SK-N-SH (cell line): ENCODE measurements around the gene PEX14. TPM values are rescaled to one million over a fixed set of nuclear protein-coding genes. Genes with fewer than 3 reads are reported as not detected.

Experiments
- CTCF ChIA-PET: fragments of 300-600, 350-600 bp; formaldehyde crosslinking; extraction: SDS; loops from one replicate; lab custom pipeline; 2021; lab: Yijun Ruan, JAX
- POLR2A ChIA-PET: fragments of 350-600 bp; sonication (Branson Sonifier 250); formaldehyde crosslinking; extraction: SDS; loops from one replicate; lab custom pipeline; 2020; ENCODE audit warnings: antibody characterized with exemption, inconsistent platforms; lab: Yijun Ruan, JAX
- DNase-seq: peaks from one replicate; pipeline ENCODE4 v3.0.0; 2012
- H2AFZ ChIP-seq: fragments of 200-600 bp; sonication (generic); 2 replicates; pipeline ENCODE4 v1.8.1; 2016; ENCODE audit warnings: antibody characterized with exemption, mild to moderate bottlenecking, low read depth
- H3F3A ChIP-seq: fragments of 200-600 bp; sonication (generic); replicated peaks from 2 replicates; pipeline ENCODE3; 2016; ENCODE audit warnings: antibody characterized with exemption, mild to moderate bottlenecking; ENCODE audit not compliant: insufficient read depth
- H3K27ac ChIP-seq, 2 experiments: fragments of 200-500 bp in 1 of 2; fragments of 200-600 bp in 1 of 2; sonication (Bioruptor generic) in 1 of 2; sonication (generic), shearing (Covaris generic) in 1 of 2; 2 replicates each; pipeline versions ENCODE4 v1.5.1 to v1.6.1; 2014 to 2016; ENCODE audit warnings: low read depth in 2 of 2, inconsistent platforms in 1 of 2, low read length in 1 of 2, mild to moderate bottlenecking in 1 of 2, mixed read lengths in 1 of 2
- H3K27me3 ChIP-seq: fragments of 200-600 bp; sonication (generic), shearing (Covaris generic); 2 replicates; pipeline ENCODE4 v1.6.1; 2016; ENCODE audit warnings: mixed run types; ENCODE audit not compliant: insufficient read depth
- H3K36me3 ChIP-seq, 2 experiments: fragments of 200-500 bp in 1 of 2; fragments of 200-600 bp in 1 of 2; sonication (Bioruptor generic) in 1 of 2; sonication (generic) in 1 of 2; replicated peaks in 1 of 2; 2 replicates each; pipeline versions ENCODE3 to v1.5.1; 2014 to 2016; ENCODE audit warnings: low read length in 1 of 2, mild to moderate bottlenecking in 1 of 2; ENCODE audit not compliant: insufficient read depth in 2 of 2, control insufficient read depth in 1 of 2
- H3K4me1 ChIP-seq, 2 experiments: fragments of 200-500 bp in 1 of 2; fragments of 200-600 bp in 1 of 2; sonication (Bioruptor generic) in 1 of 2; sonication (generic), shearing (Covaris generic) in 1 of 2; 2 replicates each; pipeline versions ENCODE4 v1.5.1 to v1.6.1; 2014 to 2016; ENCODE audit warnings: low read depth in 1 of 2, low read length in 1 of 2, mixed run types in 1 of 2; ENCODE audit not compliant: insufficient read depth in 2 of 2, control insufficient read depth in 1 of 2
- H3K4me2 ChIP-seq: fragments of 200-600 bp; sonication (generic), shearing (Covaris generic); 2 replicates; pipeline ENCODE4 v1.6.1; 2017; ENCODE audit warnings: mixed run types
- H3K4me3 ChIP-seq, 2 experiments: fragments of 200-500 bp in 1 of 2; fragments of 200-600 bp in 1 of 2; sonication (Bioruptor generic) in 1 of 2; sonication (generic), shearing (Covaris generic) in 1 of 2; 2 replicates each; pipeline versions ENCODE4 v1.5.1 to v1.8.1; 2014 to 2016; ENCODE audit warnings: low read depth in 2 of 2, inconsistent platforms in 1 of 2, low read length in 1 of 2, mild to moderate bottlenecking in 1 of 2, mixed read lengths in 1 of 2, moderate library complexity in 1 of 2
- H3K79me2 ChIP-seq: fragments of 200-600 bp; sonication (generic); 2 replicates; pipeline ENCODE4 v1.8.1; 2017; ENCODE audit warnings: mild to moderate bottlenecking; ENCODE audit not compliant: insufficient read depth
- H3K9ac ChIP-seq: fragments of 200-600 bp; sonication (generic); 2 replicates; pipeline ENCODE4 v1.6.1; 2017; ENCODE audit warnings: mixed run types
- H3K9me2 ChIP-seq: fragments of 200-600 bp; sonication (generic); 2 replicates; pipeline ENCODE4 v1.6.1; 2017; ENCODE audit warnings: mixed run types
- H3K9me3 ChIP-seq: fragments of 200-600 bp; sonication (generic); 2 replicates; pipeline ENCODE4 v1.6.1; 2017; ENCODE audit warnings: mixed run types, mild to moderate bottlenecking, moderate library complexity
- H4K20me1 ChIP-seq: fragments of 200-600 bp; sonication (generic); 2 replicates; pipeline ENCODE4 v1.6.1; 2017; ENCODE audit warnings: mild to moderate bottlenecking, mixed run types; ENCODE audit not compliant: insufficient read depth
- CHD2 ChIP-seq: fragments of 150-350 bp; IDR thresholded peaks from 2 replicates; pipeline ENCODE4 v1.6.1; 2018; ENCODE audit warnings: low read length; ENCODE audit not compliant: partially characterized antibody
- ELF1 ChIP-seq: IDR thresholded peaks from 2 replicates; pipeline ENCODE4 v1.4.0; 2012
- EP300 ChIP-seq, 2 experiments: IDR thresholded peaks; 2 replicates each; pipeline versions ENCODE4 v1.4.0 to v1.6.1; 2012; ENCODE audit warnings: borderline replicate concordance in 1 of 2, low read depth in 1 of 2, low read length in 1 of 2
- EZH2phosphoT487 ChIP-seq: fragments of 200-600 bp; sonication (generic); IDR thresholded peaks from 2 replicates; pipeline ENCODE4 v1.6.1; 2017; ENCODE audit warnings: low read depth, mixed run types, mild to moderate bottlenecking, antibody characterized with exemption, moderate library complexity, borderline replicate concordance
- FOXM1 ChIP-seq: IDR thresholded peaks from 2 replicates; pipeline ENCODE4 v1.4.0; 2012; ENCODE audit warnings: low read depth, mild to moderate bottlenecking
- GABPA ChIP-seq: IDR thresholded peaks from 2 replicates; pipeline ENCODE4 v1.4.0; 2012; ENCODE audit warnings: low read depth, mild to moderate bottlenecking
- MAX ChIP-seq: IDR thresholded peaks from 2 replicates; pipeline ENCODE4 v1.4.0; 2012; ENCODE audit warnings: low read depth
- NFIC ChIP-seq: IDR thresholded peaks from 2 replicates; pipeline ENCODE4 v1.4.0; 2012; ENCODE audit warnings: borderline replicate concordance
- REST ChIP-seq: IDR thresholded peaks from 2 replicates; pipeline ENCODE4 v1.6.1; 2012; ENCODE audit warnings: mild to moderate bottlenecking, low read depth, low read length, moderate library complexity
- RFX5 ChIP-seq: IDR thresholded peaks from 2 replicates; pipeline ENCODE4 v1.6.1; 2012; ENCODE audit warnings: mild to moderate bottlenecking, improper control_type of control experiment, low read length
- RXRA ChIP-seq: IDR thresholded peaks from 2 replicates; pipeline ENCODE4 v1.4.0; 2012; ENCODE audit warnings: low read depth, mild to moderate bottlenecking, borderline replicate concordance
- SMC3 ChIP-seq: IDR thresholded peaks from 2 replicates; pipeline ENCODE4 v1.6.1; 2012; ENCODE audit warnings: low read depth, low read length, improper control_type of control experiment
- TAF1 ChIP-seq: IDR thresholded peaks from 2 replicates; pipeline ENCODE4 v1.6.1; 2012; ENCODE audit warnings: low read depth, mild to moderate bottlenecking, low read length, moderate library complexity, borderline replicate concordance
- TCF12 ChIP-seq: IDR thresholded peaks from 2 replicates; pipeline ENCODE4 v1.4.0; 2012
- TEAD4 ChIP-seq: IDR thresholded peaks from 2 replicates; pipeline ENCODE4 v1.4.0; 2012; ENCODE audit warnings: mild to moderate bottlenecking, borderline replicate concordance; ENCODE audit not compliant: insufficient read depth
- USF1 ChIP-seq: IDR thresholded peaks from 2 replicates; pipeline ENCODE4 v1.4.0; 2012; ENCODE audit warnings: low read depth, borderline replicate concordance
- USF2 ChIP-seq: fragments of 150-350 bp; IDR thresholded peaks from 2 replicates; pipeline ENCODE4 v1.6.1; 2017; ENCODE audit warnings: antibody characterized with exemption, low read length, low read depth, borderline replicate concordance
- WGBS: methylation state at CpG from one replicate; pipeline ENCODE4 v1.1.6; 2017; ENCODE audit warnings: low lambda C conversion rate; 5-methylcytosine and 5-hydroxymethylcytosine counted together
- polyA plus RNA-seq, 3 experiments: library from polyadenylated mRNA; depleted of rRNA; stranded (reverse); fragments of >200 nt; gene quantifications; 2 replicates each; pipeline ENCODE4 v1.2.3, GENCODE V29; 2012
- TF ChIP-seq, protein P1 (sequence below): fragments of 200-600 bp; sonication (generic); IDR thresholded peaks from 2 replicates; pipeline ENCODE4 v1.6.1; 2017; ENCODE audit warnings: antibody characterized with exemption, mild to moderate bottlenecking, moderate library complexity
- TF ChIP-seq, protein P2 (sequence below): IDR thresholded peaks from 2 replicates; pipeline ENCODE4 v1.4.0; 2012; ENCODE audit warnings: low read depth, borderline replicate concordance

Gene PEX14
- polyA plus RNA-seq, 1 of the 3 experiments (the other 2 are of a cell fraction) = 36.2 TPM

DNA sequence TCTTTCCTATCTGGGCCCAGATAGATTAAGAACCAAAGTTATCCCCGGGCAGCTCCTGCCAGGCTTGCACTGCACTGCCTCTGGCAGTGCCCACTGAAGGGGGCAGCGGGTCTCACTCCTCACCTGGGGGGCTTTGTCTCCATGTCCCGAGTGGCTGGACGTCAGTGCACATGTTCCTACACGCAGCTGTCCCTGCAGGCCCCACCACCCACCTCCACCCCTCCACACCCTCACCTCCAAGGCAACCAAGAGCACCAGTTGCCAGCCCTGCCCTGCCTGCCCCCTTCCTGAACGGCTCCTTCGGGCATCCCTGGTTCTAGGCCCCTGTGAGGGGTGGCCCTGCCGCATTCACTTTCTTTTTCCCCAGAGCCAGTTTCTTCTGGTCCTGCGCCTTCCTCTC, 147.2 kb downstream of the PEX14 start:
- Histone ChIP-seq H3K4me1 (peaks cover 0 to 33% of the 10 kb centered on the region in 2 experiments; a peak in 1 of 4 replicates), H3K79me2 (no peaks in the 10 kb centered on the region), H3K4me2 (no peak overlapping the region), H3K4me3 (no peak overlapping the region), H3K9me2 (no peaks in the 10 kb centered on the region), H3K9me3 (no peaks in the 10 kb centered on the region), H3F3A (no peaks in the 10 kb centered on the region), H2AFZ (no peak overlapping the region), H3K9ac (no peak overlapping the region), H3K27ac (no peak overlapping the region), H3K36me3 (peaks cover 0 to 5% of the 10 kb centered on the region in 2 experiments), H3K27me3 (no peaks in the 10 kb centered on the region), H4K20me1 (no peaks in the 10 kb centered on the region)
- 98% methylated on average over 6 of the region's 9 CpGs for WGBS
- DNase-seq = no peak
- TF ChIP-seq SMC3 (no peak), REST (no peak), ELF1 (no peak), NFIC (no peak), MAX (no peak), TAF1 (no peak), USF1 (no peak), RFX5 (no peak), RXRA (no peak), CHD2 (no peak), FOXM1 (no peak), GABPA (no peak), TCF12 (no peak), EZH2phosphoT487 (no peak), USF2 (no peak), EP300 (IDR thresholded peaks at IDR 0.05; ENCODE audit: borderline replicate concordance in 1 of 2, low read depth in 1 of 2, low read length in 1 of 2) (no peak), TEAD4 (no peak)
- TF ChIP-seq, protein P1, sequence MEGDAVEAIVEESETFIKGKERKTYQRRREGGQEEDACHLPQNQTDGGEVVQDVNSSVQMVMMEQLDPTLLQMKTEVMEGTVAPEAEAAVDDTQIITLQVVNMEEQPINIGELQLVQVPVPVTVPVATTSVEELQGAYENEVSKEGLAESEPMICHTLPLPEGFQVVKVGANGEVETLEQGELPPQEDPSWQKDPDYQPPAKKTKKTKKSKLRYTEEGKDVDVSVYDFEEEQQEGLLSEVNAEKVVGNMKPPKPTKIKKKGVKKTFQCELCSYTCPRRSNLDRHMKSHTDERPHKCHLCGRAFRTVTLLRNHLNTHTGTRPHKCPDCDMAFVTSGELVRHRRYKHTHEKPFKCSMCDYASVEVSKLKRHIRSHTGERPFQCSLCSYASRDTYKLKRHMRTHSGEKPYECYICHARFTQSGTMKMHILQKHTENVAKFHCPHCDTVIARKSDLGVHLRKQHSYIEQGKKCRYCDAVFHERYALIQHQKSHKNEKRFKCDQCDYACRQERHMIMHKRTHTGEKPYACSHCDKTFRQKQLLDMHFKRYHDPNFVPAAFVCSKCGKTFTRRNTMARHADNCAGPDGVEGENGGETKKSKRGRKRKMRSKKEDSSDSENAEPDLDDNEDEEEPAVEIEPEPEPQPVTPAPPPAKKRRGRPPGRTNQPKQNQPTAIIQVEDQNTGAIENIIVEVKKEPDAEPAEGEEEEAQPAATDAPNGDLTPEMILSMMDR = no peak
- TF ChIP-seq, protein P2, sequence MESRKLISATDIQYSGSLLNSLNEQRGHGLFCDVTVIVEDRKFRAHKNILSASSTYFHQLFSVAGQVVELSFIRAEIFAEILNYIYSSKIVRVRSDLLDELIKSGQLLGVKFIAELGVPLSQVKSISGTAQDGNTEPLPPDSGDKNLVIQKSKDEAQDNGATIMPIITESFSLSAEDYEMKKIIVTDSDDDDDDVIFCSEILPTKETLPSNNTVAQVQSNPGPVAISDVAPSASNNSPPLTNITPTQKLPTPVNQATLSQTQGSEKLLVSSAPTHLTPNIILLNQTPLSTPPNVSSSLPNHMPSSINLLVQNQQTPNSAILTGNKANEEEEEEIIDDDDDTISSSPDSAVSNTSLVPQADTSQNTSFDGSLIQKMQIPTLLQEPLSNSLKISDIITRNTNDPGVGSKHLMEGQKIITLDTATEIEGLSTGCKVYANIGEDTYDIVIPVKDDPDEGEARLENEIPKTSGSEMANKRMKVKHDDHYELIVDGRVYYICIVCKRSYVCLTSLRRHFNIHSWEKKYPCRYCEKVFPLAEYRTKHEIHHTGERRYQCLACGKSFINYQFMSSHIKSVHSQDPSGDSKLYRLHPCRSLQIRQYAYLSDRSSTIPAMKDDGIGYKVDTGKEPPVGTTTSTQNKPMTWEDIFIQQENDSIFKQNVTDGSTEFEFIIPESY = no peak
- POLR2A ChIA-PET = interaction anchor here (0.7 kb wide), 1 partner anchor 1755 kb away, joined by 5 read pairs; no protein-coding TSS in a partner anchor
- CTCF ChIA-PET = interaction anchor here (1.0 to 1.3 kb wide), 2 partner anchors 10 to 77 kb away, joined by 3 to 5 read pairs; no protein-coding TSS in a partner anchor
